GM18907 (cell line): ENCODE results near the gene FBXO46.
"Not testable (repeated sequence)": the region's sequence is repeated elsewhere in the genome, so short reads cannot be mapped to it uniquely, and the experiment has no call there.

ENCODE experiments used
- ATAC-seq: cut with Tn5 transposase; IDR thresholded peaks from one replicate; pipeline ENCODE4 v1.9.1; 2021; ENCODE audit warnings: mild to moderate bottlenecking, moderate library complexity; ENCODE audit not compliant: unreplicated experiment

Gene FBXO46

DNA sequence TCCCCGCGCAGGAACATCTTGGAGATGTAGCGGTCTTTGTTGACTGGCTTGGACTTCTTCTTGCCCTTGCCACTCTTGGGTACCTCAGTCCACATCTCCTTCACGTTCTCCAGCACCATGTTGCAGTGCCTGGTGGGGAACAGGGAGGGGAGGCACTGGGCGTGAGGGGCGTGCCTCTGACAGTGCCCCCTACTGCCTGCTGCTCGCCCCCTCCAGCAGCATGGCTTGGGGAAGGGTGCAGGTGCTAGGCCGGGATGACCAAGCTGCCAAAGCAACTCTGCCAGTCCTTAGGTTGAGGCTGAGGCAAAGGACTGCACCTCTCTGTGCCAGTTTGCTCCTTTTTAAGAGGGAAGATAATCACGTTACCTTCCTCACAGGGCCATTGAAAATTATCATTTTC, 43.1 kb downstream of the FBXO46 start:
- ATAC-seq, result no peak

DNA sequence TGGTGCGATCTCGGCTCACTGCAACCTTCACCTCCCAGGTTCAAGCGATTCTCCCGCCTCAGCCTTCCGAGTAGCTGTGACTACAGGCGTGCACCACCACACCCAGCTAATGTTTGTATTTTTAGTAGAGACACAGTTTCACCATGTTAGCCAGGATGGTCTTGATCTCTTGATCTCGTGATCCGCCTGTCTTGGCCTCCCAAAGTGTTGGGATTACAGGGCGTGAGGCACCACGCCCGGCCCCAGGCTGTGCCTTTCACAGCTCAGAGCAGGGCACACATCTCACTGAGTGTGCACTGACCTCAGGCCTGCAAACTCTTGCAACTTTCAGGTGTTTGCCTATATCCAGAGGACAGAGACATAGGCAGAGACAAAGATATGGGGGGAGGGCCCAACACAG, 45.7 kb downstream of the FBXO46 start:
- ATAC-seq, result not testable (repeated sequence)

DNA sequence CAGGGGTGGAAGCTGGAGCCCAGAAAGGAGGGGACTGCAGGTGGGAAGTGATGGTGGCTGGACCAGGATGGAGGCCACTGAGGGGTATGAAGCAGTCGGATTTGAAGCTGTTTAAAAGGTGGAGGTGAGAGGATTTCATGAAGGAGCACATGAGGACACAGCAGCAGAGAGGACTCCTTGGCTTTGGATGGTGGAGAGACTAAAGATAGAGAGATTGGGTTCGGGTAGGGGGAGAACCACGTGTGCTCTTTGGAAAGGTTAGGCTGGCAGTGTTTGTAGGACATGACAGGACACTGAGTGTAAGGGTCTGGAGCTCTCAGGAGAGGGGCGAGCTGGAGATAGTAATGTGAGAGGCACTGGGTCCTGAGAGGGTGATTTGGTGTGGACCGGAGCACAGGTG, 47.8 kb downstream of the FBXO46 start:
- no peak for ATAC-seq

DNA sequence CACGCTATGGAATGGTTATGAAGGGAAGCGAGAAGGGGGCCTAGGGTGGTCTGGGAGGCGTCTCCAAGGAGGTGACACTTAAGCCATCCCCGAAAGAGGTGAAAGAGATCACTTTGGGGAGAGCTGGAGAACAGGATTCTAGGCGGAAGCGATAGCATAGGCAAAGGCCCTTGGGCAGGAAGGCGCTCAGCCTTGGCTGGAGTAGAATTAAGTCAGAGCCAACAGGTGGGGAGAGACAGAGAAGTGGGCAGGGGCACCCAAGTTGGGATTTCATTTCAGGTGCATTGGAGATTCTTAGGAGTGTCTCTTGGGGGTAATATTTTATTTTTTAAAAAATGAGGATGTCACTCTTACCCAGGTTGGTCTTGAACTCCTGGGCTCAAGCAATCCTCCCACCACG, 48.6 kb downstream of the FBXO46 start:
- no peak for ATAC-seq

DNA sequence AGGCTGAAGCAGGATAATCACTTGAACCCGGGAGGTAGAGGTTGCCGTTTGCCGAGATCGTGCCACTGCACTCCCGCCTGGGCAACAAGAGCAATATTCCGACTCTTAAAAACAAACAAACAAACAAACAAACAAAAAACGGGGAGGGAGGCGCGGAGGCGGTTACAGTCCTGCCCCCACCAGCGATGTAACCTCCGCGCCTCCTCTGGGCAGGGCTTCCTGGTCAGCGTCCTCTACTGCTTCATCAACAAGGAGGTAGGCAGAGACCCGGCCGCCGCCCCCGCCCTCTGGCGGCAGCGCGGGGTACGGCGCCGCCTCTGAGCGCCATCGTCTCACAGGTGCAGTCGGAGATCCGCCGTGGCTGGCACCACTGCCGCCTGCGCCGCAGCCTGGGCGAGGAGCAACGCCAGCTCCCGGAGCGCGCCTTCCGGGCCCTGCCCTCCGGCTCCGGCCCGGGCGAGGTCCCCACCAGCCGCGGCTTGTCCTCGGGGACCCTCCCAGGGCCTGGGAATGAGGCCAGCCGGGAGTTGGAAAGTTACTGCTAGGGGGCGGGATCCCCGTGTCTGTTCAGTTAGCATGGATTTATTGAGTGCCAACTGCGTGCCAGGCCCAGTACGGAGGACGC, 49.2 kb downstream of the FBXO46 start:
- ATAC-seq, result no peak

DNA sequence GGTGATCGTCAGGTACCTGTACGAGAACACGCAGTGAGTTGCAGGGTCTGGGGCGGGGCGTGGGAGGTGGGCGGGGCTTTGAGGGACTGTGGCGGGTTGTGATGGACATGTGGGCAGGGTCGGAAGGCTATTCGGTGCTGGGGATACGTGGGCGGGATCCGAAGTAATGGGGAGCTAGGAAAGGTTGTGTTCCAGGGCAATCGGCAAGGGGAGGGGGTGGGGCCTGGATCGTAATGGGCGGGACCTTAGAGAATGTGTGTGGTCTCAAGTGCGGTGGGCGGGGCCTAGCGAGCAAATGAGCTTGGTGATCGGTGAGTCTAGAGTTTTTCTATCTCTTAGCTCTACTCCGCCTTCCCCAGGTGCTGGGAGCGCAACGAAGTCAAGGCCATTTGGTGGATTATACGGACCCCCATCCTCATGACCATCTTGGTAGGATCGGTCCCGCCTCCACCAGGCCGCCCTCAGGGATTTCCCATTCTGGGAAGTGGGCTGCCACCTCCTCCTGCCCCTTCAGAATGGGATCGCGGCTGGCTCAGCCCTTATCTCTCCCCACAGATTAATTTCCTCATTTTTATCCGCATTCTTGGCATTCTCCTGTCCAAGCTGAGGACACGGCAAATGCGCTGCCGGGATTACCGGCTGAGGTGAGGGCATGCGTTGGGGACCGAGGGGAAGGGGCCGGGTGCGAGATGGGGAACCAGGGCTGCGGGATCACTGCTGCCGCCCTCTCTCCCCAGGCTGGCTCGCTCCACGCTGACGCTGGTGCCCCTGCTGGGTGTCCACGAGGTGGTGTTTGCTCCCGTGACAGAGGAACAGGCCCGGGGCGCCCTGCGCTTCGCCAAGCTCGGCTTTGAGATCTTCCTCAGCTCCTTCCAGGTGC, 53.1 kb downstream of the FBXO46 start:
- ATAC-seq, result peak; percentile 57

GRCh38 chr19:45676851-45677263, 53.8 kb downstream of the FBXO46 start:
- peak; percentile 17 for ATAC-seq

- ATAC-seq, result no peak
Observed at GRCh38 chr19:45674946-45675345, 55.8 kb downstream of the FBXO46 start.

DNA sequence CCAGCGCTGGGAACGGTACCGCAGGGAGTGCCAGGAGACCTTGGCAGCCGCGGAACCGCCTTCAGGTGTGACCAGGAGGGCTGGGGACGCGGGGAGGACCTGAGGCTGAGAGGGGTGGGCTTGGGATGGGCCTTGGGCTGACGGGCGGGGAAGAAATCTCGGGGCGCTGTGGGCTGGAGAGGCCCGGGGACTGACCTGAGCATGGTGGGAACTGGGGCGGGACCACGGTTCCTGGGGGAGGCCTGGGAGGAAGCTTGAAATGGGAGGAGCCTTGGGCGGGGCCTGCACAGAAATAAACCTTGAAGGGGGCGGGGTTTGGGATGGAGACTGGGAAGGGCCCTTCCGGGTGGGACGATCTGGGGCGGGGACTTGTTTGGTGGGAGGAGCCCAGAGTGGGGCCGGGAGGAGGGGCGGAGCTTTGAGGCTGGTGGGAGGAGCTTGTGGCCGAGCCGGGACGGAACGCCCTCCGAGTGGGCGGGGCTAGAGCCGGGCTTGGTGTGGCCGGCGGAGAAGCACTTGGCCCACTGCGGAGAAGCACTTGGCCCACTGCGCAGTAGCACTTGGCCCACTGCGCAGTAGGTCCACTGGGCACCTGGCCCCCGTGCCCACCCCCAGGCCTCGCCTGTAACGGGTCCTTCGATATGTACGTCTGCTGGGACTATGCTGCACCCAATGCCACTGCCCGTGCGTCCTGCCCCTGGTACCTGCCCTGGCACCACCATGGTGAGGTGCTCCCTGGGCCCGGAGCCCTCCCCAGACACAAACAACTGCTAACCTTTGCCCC, 59.8 kb downstream of the FBXO46 start:
- peak; percentile 52 for ATAC-seq

GRCh38 chr19:45668342-45668871, 62.3 kb downstream of the FBXO46 start:
- ATAC-seq, result peak; percentile 2

GRCh38 chr19:45667620-45668341, 62.9 kb downstream of the FBXO46 start, which contains the start of gene GIPR:
Gene GIPR (plus strand): TSS chr19:45668221. CDS start chr19:45669521, 1,300 bp downstream.
- ATAC-seq, result no peak

DNA sequence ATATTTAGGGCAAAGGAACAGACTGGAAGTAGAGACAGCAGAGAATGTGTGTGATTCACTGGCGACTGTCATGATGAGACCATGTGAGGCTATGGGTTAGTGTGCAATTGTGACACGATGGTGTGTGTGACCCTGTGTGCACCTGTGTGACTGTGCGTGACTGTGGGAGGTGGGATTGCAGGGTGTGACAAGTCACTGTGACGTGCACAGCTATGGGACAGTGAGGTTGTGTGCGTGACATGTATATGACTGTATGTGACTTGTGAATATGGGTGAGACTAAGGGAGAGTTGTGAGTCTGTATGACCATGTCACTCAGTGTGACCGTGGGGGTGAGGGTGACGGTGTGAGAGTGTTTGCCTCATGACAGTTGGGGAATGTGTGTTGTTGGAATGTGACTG, 66.1 kb downstream of the FBXO46 start:
- no peak for ATAC-seq

- no peak for ATAC-seq
Observed at GRCh38 chr19:45663800-45664199, 66.9 kb downstream of the FBXO46 start.

GRCh38 chr19:45660636-45661035, 70.1 kb downstream of the FBXO46 start:
- ATAC-seq, result no peak
